LNCAP (cell line): Measurements from ENCODE around the gene GLRX.

Experiments used
- TF ChIP-seq, protein P1 (sequence below): fragments of 450-650 bp; IDR thresholded peaks from 2 replicates; pipeline ENCODE4 v1.5.1; 2017; ENCODE audit warnings: mild to moderate bottlenecking

GLRX gene

GRCh38 chr5:95797301-95797700 is 25.2 kb downstream of the GLRX start:
- TF ChIP-seq, protein P1, sequence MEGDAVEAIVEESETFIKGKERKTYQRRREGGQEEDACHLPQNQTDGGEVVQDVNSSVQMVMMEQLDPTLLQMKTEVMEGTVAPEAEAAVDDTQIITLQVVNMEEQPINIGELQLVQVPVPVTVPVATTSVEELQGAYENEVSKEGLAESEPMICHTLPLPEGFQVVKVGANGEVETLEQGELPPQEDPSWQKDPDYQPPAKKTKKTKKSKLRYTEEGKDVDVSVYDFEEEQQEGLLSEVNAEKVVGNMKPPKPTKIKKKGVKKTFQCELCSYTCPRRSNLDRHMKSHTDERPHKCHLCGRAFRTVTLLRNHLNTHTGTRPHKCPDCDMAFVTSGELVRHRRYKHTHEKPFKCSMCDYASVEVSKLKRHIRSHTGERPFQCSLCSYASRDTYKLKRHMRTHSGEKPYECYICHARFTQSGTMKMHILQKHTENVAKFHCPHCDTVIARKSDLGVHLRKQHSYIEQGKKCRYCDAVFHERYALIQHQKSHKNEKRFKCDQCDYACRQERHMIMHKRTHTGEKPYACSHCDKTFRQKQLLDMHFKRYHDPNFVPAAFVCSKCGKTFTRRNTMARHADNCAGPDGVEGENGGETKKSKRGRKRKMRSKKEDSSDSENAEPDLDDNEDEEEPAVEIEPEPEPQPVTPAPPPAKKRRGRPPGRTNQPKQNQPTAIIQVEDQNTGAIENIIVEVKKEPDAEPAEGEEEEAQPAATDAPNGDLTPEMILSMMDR: no peak

GRCh38 chr5:95794070-95794516 is 28.4 kb downstream of the GLRX start:
- TF ChIP-seq, protein P1: no peak

DNA sequence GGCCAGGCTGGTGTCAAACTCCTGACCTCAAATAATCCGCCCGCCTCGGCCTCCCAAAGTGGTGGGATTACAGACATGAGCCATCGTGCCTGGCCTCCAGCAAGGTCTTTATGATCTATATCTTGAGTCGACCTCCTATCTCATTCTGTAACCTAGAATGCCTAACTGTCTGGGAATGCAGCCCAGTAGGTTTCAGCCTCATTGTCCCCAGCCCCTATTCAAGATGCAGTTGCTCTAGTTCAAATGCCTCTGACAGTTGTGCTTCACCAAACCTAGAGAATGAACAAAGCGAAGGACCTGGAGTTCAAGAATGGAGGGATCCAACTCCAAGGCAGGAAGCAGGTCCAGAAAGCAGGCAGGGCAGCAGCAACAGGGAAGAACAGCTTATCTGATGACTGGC is 30.8 kb downstream of the GLRX start:
- TF ChIP-seq, protein P1: no peak

DNA sequence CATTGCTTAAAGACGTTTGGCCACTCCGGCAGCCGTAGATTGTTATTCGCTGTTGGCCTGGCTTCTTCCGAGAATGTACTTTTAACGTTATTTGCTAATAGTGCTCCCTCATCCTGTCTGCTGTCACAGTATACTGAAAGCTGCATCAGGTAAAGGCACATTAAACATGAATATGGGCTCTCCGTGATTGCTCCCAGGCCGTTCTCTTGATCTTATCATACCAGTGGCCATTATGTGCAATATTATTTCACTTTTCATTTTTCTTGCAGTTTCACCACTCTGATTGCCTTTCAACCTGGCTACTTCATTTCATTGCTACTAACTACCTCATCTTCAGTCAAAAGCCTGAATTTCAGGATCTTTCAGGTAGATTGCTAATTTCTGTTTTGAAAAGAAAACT is 34.0 kb downstream of the GLRX start:
- TF ChIP-seq, protein P1: no peak

- TF ChIP-seq, protein P1: no peak
Observed at GRCh38 chr5:95786821-95787418, 35.6 kb downstream of the GLRX start.

GRCh38 chr5:95784514-95785302 is 37.8 kb downstream of the GLRX start:
- TF ChIP-seq, protein P1: no peak

- TF ChIP-seq, protein P1: no peak
Observed at GRCh38 chr5:95783661-95784060, 38.9 kb downstream of the GLRX start.
